GM13976 (cell line): Measurements from ENCODE around the gene ZKSCAN1.

Experiments
- DNase-seq: peaks from one replicate; pipeline ENCODE4 v3.0.0; 2012; ENCODE audit warnings: low spot score
- CTCF ChIP-seq: IDR thresholded peaks from 2 replicates; pipeline ENCODE4 v1.5.1; 2012; ENCODE audit warnings: borderline replicate concordance, mild to moderate bottlenecking; ENCODE audit not compliant: insufficient read depth; ENCODE audit errors: extremely low read depth, missing control alignments, control extremely low read depth
- in situ Hi-C: fragments of 300-500 bp; cut with MboI; formaldehyde crosslinking; loops from one replicate; pipeline ENCODE4 v1.12.0; 2022; ENCODE audit warnings: low sequenced_read_pairs, mixed read lengths, inconsistent platforms; ENCODE audit not compliant: unreplicated experiment

Gene ZKSCAN1

DNA sequence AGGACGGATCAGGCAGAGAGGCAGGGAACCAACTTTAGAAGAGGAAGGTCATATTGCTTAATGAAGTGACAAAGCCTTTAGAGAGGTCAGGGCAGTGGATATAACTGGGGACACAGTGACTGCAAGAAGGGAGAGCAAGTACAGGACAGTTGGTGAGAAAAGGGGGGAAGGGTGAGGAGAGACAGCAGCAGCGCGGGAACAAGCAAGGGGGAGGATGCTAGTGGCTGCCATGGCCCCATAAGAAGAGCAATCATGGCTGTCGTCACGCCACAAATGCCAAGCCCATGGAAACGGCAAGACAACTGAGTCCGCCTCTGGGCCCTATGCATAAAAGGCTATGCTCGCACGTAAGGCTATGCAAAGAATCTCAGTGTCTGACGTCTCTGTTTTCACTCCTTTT lies 57.1 kb downstream of the ZKSCAN1 start:
- in situ Hi-C loops = loop anchor here (10.0 kb wide), 1 partner anchor 78 kb away; no protein-coding TSS in a partner anchor
- no peak for TF ChIP-seq CTCF
- no peak for DNase-seq

GRCh38 chr7:100074841-100075240 lies 59.4 kb downstream of the ZKSCAN1 start:
- no peak for DNase-seq
- no peak for TF ChIP-seq CTCF
- in situ Hi-C loops = loop anchor here (10.0 kb wide), 1 partner anchor 80 kb away; no protein-coding TSS in a partner anchor

DNA sequence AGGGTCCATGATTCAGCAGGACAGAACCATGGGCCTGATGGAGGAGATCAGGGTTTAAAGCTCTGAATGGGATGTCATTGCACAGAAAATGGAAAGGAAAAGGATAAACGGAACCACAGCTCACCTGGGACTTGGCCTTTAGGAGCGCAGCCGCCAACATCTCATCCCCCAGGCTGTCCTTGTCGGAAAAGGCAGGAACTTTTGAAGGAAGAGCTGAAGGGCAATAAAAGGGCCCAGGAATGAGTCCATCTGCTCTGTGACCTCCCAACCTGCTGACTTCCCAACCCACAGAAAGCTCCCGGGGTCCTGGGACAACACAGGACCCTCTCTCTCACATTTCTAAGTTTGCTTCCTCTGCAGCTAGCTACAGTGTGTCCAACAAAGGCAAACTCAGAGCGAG lies 60.0 kb downstream of the ZKSCAN1 start:
- in situ Hi-C loops = loop anchor here (10.0 kb wide), 1 partner anchor 81 kb away; no protein-coding TSS in a partner anchor
- no peak for TF ChIP-seq CTCF
- DNase-seq = no peak

DNA sequence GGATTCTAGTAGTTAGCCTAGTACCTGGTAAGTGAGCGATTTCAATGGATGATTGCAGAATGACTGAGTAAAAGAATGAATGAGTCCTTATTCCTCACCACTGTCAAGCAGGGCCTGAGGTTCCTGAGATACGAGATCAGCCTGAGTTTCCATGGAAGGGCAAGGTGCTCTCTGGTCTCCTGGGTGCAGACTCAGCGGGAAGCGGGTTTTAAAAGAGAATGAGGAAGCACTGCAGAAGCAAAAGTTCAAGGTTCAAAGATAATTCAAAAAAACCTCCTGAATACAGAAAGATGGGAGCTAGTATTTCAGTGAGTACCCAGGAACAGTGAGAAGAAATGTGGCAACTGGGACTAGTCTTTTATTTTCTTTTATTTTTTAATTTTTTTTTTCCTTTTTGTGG lies 61.8 kb downstream of the ZKSCAN1 start:
- TF ChIP-seq CTCF = no peak
- DNase-seq = no peak
- in situ Hi-C loops = loop anchor here (10.0 kb wide), 1 partner anchor 82 kb away; no protein-coding TSS in a partner anchor

DNA sequence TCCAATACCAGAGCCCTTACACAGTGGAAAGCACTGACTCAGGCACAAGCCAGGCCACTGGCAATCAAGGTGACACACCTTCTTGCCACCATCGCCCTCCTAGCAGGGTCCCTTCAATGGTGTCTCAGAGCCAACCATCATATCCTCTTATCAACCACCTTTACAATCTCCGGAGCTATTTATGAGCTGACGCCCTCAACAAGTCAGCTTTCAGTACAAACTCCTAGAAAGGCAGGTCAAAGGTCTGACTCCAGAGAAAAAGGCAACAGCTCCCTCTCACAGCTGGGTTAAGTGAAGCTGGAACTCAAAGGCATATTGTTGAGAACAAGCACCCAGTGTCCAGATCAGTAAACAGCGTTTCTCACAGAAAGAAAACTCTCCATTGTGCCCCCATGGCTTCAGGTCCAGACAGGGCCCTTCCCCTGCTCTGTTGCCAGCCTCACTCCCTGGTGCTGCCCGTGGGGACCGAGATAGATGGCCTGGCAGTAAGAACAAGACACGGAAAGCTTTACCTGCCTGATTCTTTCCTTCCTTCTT lies 63.7 kb downstream of the ZKSCAN1 start:
- no peak for DNase-seq

DNA sequence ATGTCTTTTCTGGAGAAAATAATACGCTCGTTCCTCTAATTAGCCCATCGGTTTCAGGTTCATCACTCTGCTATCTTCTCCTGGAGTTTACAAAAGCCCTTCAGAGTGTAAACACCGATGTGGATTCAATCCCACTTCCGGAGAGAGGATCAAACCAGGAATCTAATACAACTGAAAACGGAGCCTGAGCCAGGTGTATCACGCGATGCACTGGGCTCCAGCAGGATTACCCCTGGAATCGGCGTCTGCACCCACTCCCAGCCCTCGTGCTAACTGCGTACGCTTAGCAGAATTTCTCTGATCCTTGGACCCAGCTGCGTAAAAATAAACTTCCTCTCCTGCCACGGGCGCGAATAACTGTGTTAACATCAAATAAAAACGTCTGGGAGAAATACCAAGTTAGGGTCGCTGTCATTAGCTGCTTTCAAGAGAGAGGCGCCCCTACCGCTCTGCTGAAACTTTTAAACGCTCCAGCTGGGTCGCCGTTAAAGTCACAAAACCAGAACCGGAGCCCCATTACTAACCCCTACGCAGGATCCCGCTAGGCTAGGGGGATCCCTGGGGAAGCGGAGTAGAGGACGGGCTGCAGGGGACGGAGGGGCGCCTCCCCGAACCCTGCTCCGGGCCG lies 65.6 kb downstream of the ZKSCAN1 start:
- no peak for TF ChIP-seq CTCF
- no peak for DNase-seq
- in situ Hi-C loops = no loop called here

More for the DNA sequence above, 63.7 kb downstream of the ZKSCAN1 start:
- TF ChIP-seq CTCF = no peak
- in situ Hi-C loops = loop anchor here (10.0 kb wide), 1 partner anchor 84 kb away; no protein-coding TSS in a partner anchor
